C4-2B (cell line): Measurements from ENCODE around the gene SUPT4H1.

Experiments used
- ZFX ChIP-seq: fragments of 450-650 bp; IDR thresholded peaks from 2 replicates; pipeline ENCODE4 v1.6.1; 2017
- TF ChIP-seq, protein P1 (sequence below): fragments of 450-650 bp; conservative IDR thresholded peaks from 2 replicates; pipeline ENCODE4 v1.5.1; 2017; ENCODE audit warnings: mild to moderate bottlenecking

- TF ChIP-seq, protein P1, sequence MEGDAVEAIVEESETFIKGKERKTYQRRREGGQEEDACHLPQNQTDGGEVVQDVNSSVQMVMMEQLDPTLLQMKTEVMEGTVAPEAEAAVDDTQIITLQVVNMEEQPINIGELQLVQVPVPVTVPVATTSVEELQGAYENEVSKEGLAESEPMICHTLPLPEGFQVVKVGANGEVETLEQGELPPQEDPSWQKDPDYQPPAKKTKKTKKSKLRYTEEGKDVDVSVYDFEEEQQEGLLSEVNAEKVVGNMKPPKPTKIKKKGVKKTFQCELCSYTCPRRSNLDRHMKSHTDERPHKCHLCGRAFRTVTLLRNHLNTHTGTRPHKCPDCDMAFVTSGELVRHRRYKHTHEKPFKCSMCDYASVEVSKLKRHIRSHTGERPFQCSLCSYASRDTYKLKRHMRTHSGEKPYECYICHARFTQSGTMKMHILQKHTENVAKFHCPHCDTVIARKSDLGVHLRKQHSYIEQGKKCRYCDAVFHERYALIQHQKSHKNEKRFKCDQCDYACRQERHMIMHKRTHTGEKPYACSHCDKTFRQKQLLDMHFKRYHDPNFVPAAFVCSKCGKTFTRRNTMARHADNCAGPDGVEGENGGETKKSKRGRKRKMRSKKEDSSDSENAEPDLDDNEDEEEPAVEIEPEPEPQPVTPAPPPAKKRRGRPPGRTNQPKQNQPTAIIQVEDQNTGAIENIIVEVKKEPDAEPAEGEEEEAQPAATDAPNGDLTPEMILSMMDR = no peak
- TF ChIP-seq ZFX = no peak
Measured at GRCh38 chr17:58334661-58335060, 17.3 kb downstream of the SUPT4H1 start.
